Left ventricle myocardium inferior (tissue), 1 donor: ENCODE results near the gene FNIP1. TPM values are rescaled to one million over a fixed set of nuclear protein-coding genes. Genes with fewer than 3 reads are reported as not detected.

Source experiments
- DNase-seq: peaks from one replicate; pipeline ENCODE4 v3.0.0-alpha.2; 2020
- H3K27ac ChIP-seq: fragments of 200-600 bp; replicated peaks from 2 replicates; pipeline ENCODE4 v1.8.0; 2021
- H3K27me3 ChIP-seq: fragments of 200-600 bp; 2 replicates; pipeline ENCODE4 v1.8.0; 2021; ENCODE audit warnings: low read depth
- H3K36me3 ChIP-seq: fragments of 200-600 bp; 2 replicates; pipeline ENCODE4 v1.8.0; 2021
- H3K4me1 ChIP-seq: fragments of 200-600 bp; 2 replicates; pipeline ENCODE4 v1.8.0; 2021
- H3K4me3 ChIP-seq: fragments of 200-600 bp; 2 replicates; pipeline ENCODE4 v1.8.0; 2021; ENCODE audit warnings: mild to moderate bottlenecking, moderate library complexity
- H3K9me3 ChIP-seq: fragments of 200-600 bp; replicated peaks from 2 replicates; pipeline ENCODE4 v1.8.0; 2021
- CTCF ChIP-seq: fragments of 200-600 bp; IDR thresholded peaks from 2 replicates; pipeline ENCODE4 v1.8.0; 2021; ENCODE audit warnings: antibody characterized with exemption, mild to moderate bottlenecking, borderline replicate concordance
- intact Hi-C: fragments of 100-400 bp; cut with micrococcal nuclease; formaldehyde crosslinking; loops from one replicate; pipeline ENCODE4 v1.11.0; 2022
- total RNA-seq: library from RNA; stranded (reverse); fragmentation: NEBNext Ultra II Directional; extraction: Animal tissue kit (Norgen Biotek cat#: 25700); gene quantifications from one replicate; pipeline ENCODE4 v1.2.1, GENCODE V29; 2021
- donor health status: DM: no; HTN: yes; CAD: no; lungs with severe emphysema.

Gene FNIP1
- total RNA-seq, 1 donor from 2014 or later, result 30.6 TPM

- intact Hi-C loops, result no loop called here
- no peak for DNase-seq
- H3K4me3 ChIP-seq, result no peak overlapping the region
- no peak for TF ChIP-seq CTCF
- no peaks in the 10 kb centered on the region for H3K27me3 ChIP-seq
- peaks cover 70% of the 10 kb centered on the region for H3K36me3 ChIP-seq
- H3K4me1 ChIP-seq, result peaks cover 15% of the 10 kb centered on the region
- H3K9me3 ChIP-seq, result no peaks in the 10 kb centered on the region
- H3K27ac ChIP-seq, result no peak overlapping the region
Observed at GRCh38 chr5:131706281-131706680, 90.5 kb downstream of the FNIP1 start.

- Histone ChIP-seq H3K27ac (no peak overlapping the region), H3K27me3 (no peaks in the 10 kb centered on the region), H3K4me1 (no peaks in the 10 kb centered on the region), H3K9me3 (no peaks in the 10 kb centered on the region), H3K4me3 (no peak overlapping the region), H3K36me3 (peaks cover 62% of the 10 kb centered on the region)
- intact Hi-C loops, result no loop called here
- no peak for TF ChIP-seq CTCF
- DNase-seq, result no peak
Observed at GRCh38 chr5:131694926-131695325, 101.9 kb downstream of the FNIP1 start.

GRCh38 chr5:131693894-131694293 is 102.9 kb downstream of the FNIP1 start:
- TF ChIP-seq CTCF, result no peak
- H3K27ac ChIP-seq, result no peak overlapping the region
- no peak for DNase-seq
- H3K4me3 ChIP-seq, result no peak overlapping the region
- peaks cover 66% of the 10 kb centered on the region for H3K36me3 ChIP-seq
- H3K9me3 ChIP-seq, result no peaks in the 10 kb centered on the region
- H3K27me3 ChIP-seq, result no peaks in the 10 kb centered on the region
- no peaks in the 10 kb centered on the region for H3K4me1 ChIP-seq
- intact Hi-C loops, result no loop called here

GRCh38 chr5:131685516-131686171 is 111.2 kb downstream of the FNIP1 start:
- Histone ChIP-seq H3K4me3 (no peak overlapping the region), H3K27ac (no peak overlapping the region), H3K27me3 (no peaks in the 10 kb centered on the region), H3K4me1 (peaks cover 10% of the 10 kb centered on the region), H3K36me3 (peaks cover 27% of the 10 kb centered on the region), H3K9me3 (no peaks in the 10 kb centered on the region)
- no peak for TF ChIP-seq CTCF
- intact Hi-C loops, result no loop called here
- DNase-seq, result no peak

GRCh38 chr5:131684595-131684994 is 112.2 kb downstream of the FNIP1 start:
- Histone ChIP-seq H3K9me3 (no peaks in the 10 kb centered on the region), H3K27me3 (no peaks in the 10 kb centered on the region), H3K27ac (no peak overlapping the region), H3K4me1 (peaks cover 10% of the 10 kb centered on the region), H3K4me3 (no peak overlapping the region), H3K36me3 (peaks cover 23% of the 10 kb centered on the region)
- DNase-seq, result no peak
- intact Hi-C loops, result no loop called here
- no peak for TF ChIP-seq CTCF
